ENCODE data around the gene NR2F1.

Gene NR2F1

DNA sequence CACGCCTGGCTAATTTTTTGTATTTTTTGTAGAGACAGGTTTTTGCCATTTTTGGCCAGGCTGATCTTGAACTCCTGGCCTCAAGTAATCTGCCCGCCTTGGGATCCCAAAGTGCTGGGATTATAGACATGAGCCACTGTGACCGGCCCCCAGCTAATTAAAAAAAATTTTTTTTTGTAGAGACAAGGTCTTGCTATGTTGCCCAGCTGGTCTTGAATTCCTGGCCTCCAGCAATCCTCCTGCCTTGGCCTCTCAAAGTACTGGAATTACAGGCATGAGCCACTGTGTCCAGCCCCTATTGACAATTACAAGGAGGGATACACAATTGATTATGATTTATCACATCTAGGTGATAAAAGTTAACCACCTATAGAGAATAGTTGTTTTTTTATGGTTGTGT is 59.5 kb downstream of the NR2F1 start:
- DNase-seq (ENCODE audit: low read depth), result no peak
